Stimulated activated CD4-positive, alpha-beta T cell treated with anti-CD3 and anti-CD28 coated beads, Interleukin-12 subunit alpha, Interleukin-12 subunit beta, amount 100 ng/mL, for 24 hours (primary cell): ENCODE data around the gene THSD7A.

Source experiments
- DNase-seq, 2 experiments: peaks; one replicate each; pipeline ENCODE4 v3.0.0-alpha.2; 2020; ENCODE audit warnings: low read depth in 2 of 2

The THSD7A gene

GRCh38 chr7:11831736-11832495, at the start of gene THSD7A:
THSD7A (minus strand) TSS chr7:11832198; CDS start chr7:11831946, 252 bp downstream.
- peak in 1 of 2 experiments; percentile 2 for DNase-seq

GRCh38 chr7:11881680-11882079, 49.7 kb upstream of the THSD7A start:
- no peak for DNase-seq

GRCh38 chr7:11875635-11876034, 43.6 kb upstream of the THSD7A start:
- DNase-seq: no peak

- DNase-seq: no peak
These were observed 33.7 kb upstream of the THSD7A start for GRCh38 chr7:11865671-11866070.

- no peak for DNase-seq
These were observed 26.8 kb upstream of the THSD7A start for GRCh38 chr7:11858622-11859302.

- no peak for DNase-seq
These were observed 26.0 kb upstream of the THSD7A start for GRCh38 chr7:11858026-11858425.

- DNase-seq: no peak
These were observed 16.3 kb upstream of the THSD7A start for GRCh38 chr7:11848251-11848650.

GRCh38 chr7:11847336-11847735, 15.3 kb upstream of the THSD7A start:
- DNase-seq: no peak

- no peak for DNase-seq
These were observed 14.5 kb upstream of the THSD7A start for GRCh38 chr7:11846361-11846955.

- DNase-seq: no peak
These were observed 11.2 kb upstream of the THSD7A start for GRCh38 chr7:11843113-11843765.

GRCh38 chr7:11841657-11842056, 9.7 kb upstream of the THSD7A start:
- no peak for DNase-seq

- DNase-seq: no peak
These were observed 3.3 kb upstream of the THSD7A start for GRCh38 chr7:11835260-11835659.

- no peak for DNase-seq
These were observed 1.4 kb upstream of the THSD7A start for GRCh38 chr7:11833431-11833830.

GRCh38 chr7:11831156-11831735, 752 bp downstream of the THSD7A start:
- DNase-seq: no peak

GRCh38 chr7:11830582-11831155, 1.3 kb downstream of the THSD7A start:
- no peak for DNase-seq

- no peak for DNase-seq
These were observed 2.0 kb downstream of the THSD7A start for GRCh38 chr7:11829954-11830353.

GRCh38 chr7:11819947-11820346, 12.1 kb downstream of the THSD7A start:
- no peak for DNase-seq

GRCh38 chr7:11819271-11819670, 12.7 kb downstream of the THSD7A start:
- no peak for DNase-seq

- DNase-seq: no peak
These were observed 13.7 kb downstream of the THSD7A start for GRCh38 chr7:11818281-11818680.

- no peak for DNase-seq
These were observed 14.8 kb downstream of the THSD7A start for GRCh38 chr7:11817111-11817740.

- no peak for DNase-seq
These were observed 20.3 kb downstream of the THSD7A start for GRCh38 chr7:11811709-11812108.
